ENCODE results near the gene OLFML2B. TPM values are rescaled to one million over a fixed set of nuclear protein-coding genes. Genes with fewer than 3 reads are reported as not detected.
"Not testable (repeated sequence)": the region's sequence is repeated elsewhere in the genome, so short reads cannot be mapped to it uniquely, and the experiment has no call there.

OLFML2B gene
- 1.1 and 2.2 TPM in 2 replicates for total RNA-seq (2014; rRNA removed; shearing (Covaris generic))
- polyA plus RNA-seq (2015; cell fraction: cytosol; rRNA removed) = 0.29 and 0.35 TPM in 2 replicates
- 1.2 and 1.8 TPM in 2 replicates for polyA plus RNA-seq (2015; cell fraction: nucleus; rRNA removed)

DNA sequence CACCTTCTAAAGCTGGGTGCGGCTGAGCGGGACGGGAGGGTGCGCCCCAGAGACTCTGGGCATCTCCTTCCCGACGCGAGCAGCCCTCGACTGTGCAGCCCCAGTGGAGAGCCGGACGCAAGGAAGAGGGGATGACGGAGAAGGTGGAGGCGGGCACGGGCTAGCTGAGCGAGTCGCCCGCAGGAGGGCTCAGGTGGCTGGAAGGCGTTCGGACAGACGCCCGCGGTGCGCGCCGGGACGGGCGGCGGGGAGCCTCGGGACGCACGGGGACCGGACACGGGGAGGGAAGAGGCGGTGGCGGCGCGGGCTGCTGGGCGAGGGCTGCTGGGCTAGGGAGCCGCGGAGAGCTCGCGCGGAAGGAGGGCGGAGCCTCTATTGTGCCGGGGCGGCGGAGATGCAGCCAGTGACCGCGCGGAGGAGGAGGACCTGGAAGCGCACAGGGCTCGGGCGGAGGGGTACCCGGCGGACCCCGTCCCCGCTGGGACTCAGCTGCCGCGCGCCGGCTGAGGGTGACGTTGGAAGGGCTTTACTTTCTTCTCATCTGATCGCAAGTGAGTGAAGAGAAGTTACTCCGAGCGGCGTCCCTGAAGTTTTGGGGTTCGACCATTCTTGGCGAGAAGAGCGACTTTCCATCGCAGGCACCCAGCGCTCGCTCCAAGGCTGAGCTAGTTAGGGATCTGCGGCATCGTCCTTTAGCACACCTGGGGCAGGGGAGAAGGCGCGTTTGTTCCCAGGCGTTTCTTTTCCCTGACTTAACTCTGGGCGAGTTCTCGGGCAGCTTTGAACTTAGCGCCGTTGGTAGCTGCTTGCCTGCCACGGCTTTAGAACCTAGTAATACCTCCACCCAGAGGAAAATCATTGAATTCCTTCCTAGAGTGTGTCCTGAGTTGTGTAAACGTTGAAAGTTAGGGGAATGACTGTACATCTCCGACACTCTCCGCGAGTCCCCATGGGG, at the start of gene OLFML2B:
OLFML2B (minus strand) TSS at position 323 of the 955 bp plus-strand sequence. CDS start 439 bp downstream, outside the sequence.
- DNase-seq (ENCODE audit: low read depth) = peak; percentile 79

DNA sequence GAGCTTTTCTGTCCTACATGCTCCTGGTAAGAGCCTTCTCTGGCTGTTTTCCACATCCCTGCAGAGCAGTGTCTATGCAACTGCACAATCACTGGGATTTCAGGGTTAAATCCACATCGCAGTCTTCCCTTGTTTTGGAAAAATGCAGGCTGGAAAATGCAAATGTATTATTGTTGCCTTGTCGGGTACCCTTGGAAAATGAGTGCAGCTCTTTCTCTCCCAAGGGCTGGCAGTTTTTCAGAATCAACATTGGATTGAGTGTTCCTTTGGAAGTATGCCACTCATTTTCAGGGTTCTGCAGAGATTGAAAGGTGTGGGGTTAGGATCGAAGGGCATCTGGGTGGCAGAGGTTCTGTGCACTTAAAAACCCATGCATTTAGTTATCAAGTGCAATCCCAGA, 49.1 kb upstream of the OLFML2B start:
- DNase-seq (ENCODE audit: low read depth) = no peak

DNA sequence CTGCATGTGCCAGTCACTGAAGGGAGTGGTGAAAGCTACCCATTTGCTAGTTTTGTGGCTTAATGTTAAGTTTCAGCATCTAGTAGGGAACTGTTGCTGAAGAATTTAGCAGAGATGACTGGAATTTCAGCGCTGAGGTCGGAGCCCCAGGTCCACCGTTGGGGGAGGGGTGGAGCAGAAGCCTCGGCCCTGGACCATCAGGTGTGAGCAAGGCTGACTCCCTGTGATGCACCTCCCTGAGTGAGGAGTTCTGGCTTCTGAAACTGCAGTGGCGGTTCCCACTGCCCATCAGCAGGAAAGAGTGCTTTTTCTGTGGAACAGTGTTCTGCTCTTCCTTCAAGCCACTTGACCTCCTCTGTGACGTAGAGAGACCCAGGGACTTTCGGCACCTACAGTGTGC, 47.2 kb upstream of the OLFML2B start:
- no peak for DNase-seq (ENCODE audit: low read depth)

DNA sequence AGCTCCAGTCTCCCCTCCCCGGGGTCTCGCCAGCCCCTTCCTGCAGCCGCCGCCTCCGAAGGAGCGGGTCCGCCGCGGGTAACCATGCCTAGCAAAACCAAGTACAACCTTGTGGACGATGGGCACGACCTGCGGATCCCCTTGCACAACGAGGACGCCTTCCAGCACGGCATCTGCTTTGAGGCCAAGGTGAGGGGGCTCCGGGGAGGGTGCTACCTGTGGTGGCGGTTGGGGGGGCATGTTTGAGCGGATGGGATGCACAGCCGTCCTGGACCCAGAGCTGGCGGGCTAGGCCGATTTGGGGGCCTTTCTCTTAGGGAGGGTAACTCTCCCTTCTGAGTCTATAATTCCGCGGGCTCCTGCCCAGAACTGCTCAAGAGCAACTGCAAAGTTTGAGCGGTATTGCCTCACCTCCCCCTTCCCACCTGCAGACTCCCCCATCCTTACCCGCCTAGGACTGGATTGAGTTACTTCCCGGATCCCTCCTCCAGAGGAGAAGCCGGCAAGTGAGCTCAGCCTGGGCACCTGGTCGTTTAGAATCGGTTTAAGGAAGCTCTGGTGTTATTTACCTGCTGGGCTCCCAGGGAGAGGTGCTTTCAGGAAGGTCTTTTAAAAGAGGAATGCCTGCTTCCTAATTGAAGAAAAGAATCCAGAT, 46.6 kb upstream of the OLFML2B start:
- DNase-seq (ENCODE audit: low read depth) = no peak

DNA sequence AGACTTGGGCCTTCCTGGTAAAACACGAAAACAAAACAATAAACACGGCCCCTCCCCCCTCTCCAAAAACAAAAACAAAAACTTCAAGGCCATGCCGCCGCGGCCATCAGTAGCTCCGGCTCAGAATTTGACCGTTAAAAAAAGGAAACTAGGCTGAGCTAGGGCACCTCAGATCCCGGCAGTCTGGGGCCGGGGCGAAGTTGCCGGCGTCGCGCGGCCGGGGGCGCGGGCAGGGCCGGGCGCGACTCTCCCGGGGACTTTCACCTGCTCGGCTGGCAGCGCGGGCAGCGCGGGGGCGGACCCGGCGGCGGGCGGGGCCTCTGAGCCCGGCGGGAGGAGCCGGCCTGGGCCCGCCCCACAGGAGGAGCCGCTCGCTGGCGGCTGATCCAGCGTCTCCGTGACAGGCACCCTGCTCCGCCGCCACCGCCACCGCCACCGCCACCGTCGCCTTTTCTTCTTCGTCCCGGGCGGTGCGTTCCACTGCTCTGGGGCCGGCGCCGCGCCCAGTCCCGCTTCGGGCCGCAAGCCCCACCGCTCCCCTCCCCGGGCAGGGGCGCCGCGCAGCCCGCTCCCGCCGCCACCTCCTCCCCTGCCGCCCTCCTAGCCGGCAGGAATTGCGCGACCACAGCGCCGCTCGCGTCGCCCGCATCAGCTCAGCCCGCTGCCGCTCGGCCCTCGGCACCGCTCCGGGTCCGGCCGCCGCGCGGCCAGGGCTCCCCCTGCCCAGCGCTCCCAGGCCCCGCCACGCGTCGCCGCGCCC, 45.8 kb upstream of the OLFML2B start, which contains the start of gene NOS1AP:
NOS1AP (plus strand) TSS at position 358 of the 760 bp plus-strand sequence. CDS start 487 bp downstream, outside the sequence.
- peak; percentile 57 for DNase-seq (ENCODE audit: low read depth)

DNA sequence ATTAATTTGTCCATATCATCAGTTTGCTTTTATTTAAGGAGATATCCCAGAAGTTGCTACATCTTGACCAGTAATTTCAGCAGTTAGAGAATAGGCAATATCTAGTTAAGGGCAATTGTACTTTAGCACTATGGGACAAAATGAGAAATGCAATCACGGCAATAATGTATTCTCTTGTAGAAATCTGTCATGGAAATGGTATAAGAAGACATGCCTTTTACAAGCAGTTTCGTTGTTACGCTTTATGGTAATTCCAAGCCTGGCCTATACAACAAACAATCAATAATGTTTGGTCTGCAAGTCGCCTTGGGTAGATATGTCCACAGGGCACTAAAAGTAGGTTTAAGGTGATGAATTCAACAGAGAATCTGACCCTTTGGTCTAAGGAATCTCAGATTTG, 44.6 kb upstream of the OLFML2B start:
- DNase-seq (ENCODE audit: low read depth) = no peak

DNA sequence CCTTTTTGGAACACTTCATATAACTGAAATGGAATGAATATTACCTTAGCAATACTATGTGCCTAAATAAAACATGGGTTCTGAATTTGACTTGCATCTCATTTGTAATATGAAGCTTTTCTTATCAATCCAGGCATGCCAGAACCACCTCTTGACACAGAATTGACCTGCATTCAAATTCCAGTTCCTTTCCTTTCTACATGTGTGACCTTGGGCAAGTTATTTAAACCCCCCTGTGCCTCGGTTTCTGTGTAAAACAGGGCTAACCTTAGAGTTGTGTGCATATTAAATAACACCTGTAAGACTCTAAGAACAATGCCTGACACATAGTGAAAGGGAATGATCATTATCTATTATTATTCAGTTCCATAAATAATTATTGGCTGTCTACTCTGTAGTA, 43.8 kb upstream of the OLFML2B start:
- DNase-seq (ENCODE audit: low read depth) = no peak

DNA sequence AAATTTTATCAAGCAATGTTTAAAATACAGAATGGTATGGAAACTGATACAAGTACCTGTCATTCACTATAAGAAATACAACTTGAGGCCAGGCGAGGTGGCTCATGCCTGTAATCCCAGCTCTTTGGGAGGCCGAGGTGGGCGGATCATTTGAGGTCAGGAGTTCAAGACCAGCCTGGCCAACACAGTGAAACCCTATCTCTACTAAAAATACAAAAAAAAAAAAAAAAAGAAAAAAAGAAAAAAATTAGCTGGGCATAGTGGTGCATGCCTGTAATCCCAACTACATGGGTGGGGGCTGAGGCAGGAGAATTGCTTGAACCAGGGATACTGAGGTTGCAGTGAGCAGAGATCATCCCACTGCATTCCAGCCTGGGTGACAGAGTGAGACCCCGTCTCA, 43.2 kb upstream of the OLFML2B start:
- DNase-seq (ENCODE audit: low read depth) = not testable (repeated sequence)

DNA sequence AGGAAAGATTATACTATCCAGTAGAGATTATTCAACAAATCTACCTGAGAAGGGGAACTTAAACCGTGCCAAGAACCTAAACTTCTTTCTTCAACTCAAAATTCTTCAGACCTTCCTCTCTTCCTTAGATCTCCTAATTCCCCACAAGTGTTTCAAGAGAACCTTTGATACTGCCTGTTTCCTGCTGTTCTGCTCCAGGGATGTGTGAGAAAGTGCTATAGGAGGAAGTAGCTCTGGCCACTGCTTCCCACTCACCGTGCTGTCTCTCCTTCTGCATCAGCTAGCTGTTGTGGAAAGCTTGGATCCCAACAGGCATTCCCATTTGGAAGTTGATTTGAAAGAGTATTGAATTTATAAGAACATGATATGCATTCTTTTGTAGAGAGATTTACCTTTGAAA, 41.3 kb upstream of the OLFML2B start:
- DNase-seq (ENCODE audit: low read depth) = no peak

DNA sequence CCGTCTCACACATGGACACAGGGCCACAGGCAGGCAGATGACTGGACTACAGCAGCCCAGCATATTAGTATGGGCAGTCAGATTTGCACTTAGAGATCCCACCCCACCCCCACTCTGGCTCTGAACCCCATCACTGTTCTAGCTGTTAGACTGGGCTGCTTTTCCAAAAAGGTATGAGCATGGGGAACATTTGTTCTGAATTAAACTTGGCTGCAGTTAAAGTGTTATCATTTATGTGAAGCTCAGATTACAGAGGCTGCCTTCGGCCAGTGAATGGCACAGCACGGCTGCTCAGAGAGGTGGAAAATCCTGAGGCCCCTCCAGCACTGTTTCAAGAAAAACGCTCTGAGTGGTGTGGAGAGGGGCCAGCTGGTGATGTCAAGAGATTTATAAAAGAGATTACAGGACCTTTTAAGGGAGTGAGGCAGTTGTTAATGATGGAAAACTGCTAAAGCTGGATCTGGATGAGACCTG, 38.9 kb upstream of the OLFML2B start:
- DNase-seq (ENCODE audit: low read depth) = no peak

DNA sequence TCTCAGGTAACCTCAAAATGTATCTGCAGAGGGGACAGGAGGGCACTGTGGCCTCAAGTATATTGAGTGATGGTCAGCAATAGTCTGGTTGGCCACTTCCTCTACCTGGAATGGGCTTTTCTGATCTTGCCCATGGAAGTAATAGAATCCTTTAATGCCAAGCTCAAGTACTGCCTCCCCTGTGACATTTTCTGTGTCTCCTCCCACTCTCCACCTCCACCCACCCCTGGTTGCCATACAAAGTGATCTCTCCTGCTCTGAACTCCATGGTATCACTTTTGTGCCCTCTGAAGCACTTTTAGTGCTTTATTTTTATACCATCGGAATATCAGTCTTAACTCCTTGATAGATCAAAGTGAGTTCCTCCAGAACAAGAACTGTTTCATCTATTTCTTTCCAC, 36.6 kb upstream of the OLFML2B start:
- no peak for DNase-seq (ENCODE audit: low read depth)

DNA sequence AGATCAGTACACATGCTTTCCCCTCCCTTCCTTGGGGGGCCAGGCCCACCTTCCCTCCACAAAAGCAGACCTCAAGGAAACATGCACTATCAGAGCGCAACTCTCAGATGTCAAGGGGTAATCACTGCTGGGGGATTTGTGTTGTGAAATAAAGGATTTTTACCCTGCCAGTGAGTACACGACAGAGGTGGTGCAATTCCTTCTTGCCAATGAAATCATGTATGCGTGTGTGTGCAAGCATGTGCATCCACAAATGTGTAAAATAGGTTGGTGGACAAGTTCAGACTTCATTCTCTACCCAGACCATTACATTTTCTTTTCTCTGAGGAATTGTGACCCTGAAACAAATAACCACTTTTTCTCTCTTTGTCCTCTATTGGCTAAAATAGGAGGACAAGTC, 36.1 kb upstream of the OLFML2B start:
- no peak for DNase-seq (ENCODE audit: low read depth)

DNA sequence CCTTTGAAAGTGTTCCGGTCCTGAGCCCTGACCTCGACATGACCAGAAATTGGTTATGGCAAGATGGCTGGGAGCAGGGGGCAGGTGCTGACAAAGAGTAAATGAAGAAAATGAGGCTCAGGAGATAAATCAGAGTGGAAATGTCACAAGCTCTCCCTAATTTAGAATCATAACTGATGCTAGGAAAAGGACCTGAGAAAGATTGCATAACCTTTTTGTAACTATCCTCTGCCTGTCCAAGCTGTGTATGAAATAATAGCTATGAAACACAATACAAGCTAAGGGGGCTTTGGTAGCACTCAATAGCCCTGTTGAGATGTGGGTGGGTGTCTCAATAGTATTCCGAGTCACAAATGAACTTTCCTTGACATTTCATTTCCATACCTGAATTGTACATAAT, 32.9 kb upstream of the OLFML2B start:
- no peak for DNase-seq (ENCODE audit: low read depth)

DNA sequence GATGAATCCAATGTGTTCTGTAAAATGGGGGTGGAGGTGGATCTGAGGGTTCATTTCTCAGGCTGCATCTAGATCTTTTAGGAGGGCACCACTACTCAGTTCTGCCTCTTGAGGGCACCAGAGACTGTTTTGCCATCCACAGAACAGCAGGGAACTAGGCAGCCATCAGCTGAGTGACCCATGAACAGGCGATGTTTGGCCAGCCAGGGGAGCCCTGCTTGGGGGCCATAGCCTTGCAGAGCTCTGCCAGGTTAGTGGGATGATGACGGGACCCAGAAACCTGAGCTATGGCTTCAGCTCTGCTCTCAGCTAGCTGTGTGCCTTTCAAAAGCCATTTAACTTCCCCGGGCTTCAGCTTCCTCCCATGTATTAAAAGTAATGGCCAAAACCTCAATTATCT, 32.4 kb upstream of the OLFML2B start:
- peak; percentile 74 for DNase-seq (ENCODE audit: low read depth)

DNA sequence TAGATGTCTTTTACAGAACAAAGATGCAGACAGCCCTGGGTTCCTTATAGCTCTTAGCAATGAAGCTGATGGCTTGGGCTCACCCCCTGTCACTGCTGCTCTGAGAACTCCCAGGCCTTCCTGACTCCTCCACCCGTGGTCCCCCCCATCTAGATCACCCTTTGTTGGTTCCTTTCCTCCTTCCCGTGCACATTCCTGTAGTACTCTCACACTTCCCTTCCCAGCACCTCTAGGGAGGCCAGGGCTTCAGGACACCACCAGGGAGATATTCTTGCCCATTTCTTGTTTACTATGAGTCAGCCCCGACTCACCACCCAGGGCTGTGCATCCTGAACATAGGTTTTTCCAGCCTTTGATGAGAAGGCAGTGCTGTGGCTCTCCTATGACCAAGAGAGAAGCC, 31.4 kb upstream of the OLFML2B start:
- peak; percentile 96 for DNase-seq (ENCODE audit: low read depth)

DNA sequence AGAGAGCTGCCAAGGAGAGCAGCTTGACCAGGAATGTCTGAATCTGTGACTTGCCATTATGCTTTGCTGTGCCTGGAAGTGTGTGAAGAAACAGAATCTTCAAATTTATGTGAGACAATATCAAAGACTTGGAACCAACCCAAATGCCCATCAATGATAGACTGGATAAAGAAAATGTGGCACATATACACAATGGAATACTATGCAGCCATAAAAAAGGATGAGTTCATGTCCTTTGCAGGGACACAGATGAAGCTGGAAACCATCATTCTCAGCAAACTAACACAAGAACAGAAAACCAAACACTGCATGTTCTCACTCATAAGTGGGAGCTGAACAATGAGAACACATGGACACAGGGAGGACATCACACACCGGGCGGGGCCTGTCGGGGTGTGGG, 30.3 kb upstream of the OLFML2B start:
- DNase-seq (ENCODE audit: low read depth) = not testable (repeated sequence)

DNA sequence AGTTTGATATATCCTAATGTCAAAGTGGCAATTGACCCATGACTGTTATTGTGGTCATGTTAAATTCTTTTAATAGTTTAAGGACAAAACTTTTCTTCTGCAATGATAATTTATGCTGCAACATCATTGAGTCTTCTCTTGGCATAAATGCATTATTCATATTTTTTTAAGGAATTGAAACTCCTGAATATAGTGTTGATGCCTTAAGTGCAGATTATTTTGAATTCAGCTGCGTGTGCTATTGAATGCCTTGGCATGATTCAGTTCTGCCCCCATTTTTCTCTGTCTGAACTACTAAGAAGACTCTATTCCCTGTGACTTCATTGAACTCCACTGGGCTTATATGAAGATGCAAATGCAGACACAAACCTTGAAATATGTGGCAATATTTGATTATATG, 23.3 kb upstream of the OLFML2B start:
- no peak for DNase-seq (ENCODE audit: low read depth)

DNA sequence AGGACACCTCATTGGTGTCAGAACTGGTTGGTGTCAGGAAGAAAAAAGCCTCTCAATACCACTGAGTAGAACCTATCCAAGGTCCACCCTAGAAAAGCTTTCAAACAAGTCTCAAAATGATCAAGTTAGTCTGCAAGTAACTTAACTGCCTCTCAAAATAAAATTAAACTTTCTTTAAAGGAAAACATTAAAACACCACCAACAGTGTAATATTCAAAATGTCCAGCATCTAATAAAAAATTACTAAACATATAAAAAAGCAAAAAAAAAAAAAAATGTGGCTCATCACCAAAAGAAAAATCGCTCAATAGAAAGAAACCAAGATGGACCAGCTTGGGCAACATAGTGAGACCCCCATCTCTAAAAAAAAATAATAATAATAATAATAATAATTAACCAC, 18.7 kb upstream of the OLFML2B start:
- no peak for DNase-seq (ENCODE audit: low read depth)

DNA sequence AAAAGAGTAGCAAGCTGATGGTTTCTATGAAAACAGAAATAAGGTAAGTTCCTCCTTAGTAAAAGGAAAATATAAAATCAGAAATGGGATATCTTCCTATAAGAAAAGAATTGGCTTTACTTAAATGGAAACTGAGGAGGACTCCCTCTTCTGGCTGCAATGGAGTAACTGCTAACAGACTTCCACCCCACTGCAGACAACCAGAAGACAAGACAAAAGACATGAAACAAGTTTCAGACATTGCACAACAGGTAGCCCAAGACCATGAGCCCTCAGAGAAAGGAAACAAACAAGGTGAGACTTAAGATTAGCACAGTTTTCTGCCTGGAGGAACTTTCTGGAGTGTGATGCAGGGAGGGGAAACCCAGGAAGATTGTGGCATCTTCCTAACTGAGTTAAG, 17.0 kb upstream of the OLFML2B start:
- DNase-seq (ENCODE audit: low read depth) = peak; percentile 28

DNA sequence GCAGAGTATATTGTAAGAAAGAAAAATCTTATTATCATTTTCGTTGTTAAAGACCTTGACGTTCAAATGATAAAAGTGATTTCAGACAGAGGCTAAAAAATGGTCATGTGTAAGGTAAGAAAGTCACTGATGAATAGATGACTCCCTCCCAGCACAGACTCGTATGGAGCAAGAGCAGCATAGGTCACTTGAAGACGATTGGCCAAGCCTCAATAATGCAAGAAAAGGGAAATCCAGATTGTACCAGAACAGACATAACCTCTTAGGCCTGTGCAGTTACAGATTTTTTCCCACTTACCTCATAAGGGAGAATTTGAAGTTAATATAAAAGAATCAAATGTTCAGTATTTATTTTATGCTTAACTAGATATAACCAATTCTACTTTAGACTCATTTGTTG, 16.3 kb upstream of the OLFML2B start:
- DNase-seq (ENCODE audit: low read depth) = no peak

DNA sequence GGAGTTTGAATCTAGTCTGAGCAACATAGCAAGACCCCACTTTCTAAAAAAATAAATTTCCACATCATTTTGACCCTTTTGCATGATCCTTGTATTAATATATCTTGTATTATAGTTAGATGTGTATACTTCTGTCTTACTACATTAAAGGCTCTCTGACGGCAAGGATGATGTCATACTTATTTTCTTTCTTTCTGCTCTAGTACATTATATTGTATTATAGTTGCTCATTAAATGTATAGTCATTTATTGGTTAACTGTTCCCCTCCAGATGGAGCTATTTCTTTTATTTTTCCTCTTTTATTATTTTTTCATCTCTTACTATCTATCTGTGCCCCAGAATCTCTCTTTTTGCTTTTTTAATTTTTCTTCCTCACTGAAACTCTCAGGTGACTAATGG, 15.0 kb upstream of the OLFML2B start:
- DNase-seq (ENCODE audit: low read depth) = no peak

All from HT1080 (cell line).